Endothelial cell of umbilical vein (primary cell): ENCODE results near the gene RPL36AL. TPM values are rescaled to one million over a fixed set of nuclear protein-coding genes. Genes with fewer than 3 reads are reported as not detected.

Source experiments
- BruUV-seq: library from RNA; stranded (reverse); fragments of 400-500 nt; replicated peaks from 2 replicates; lab custom pipeline; 2021; lab: Mats Ljungman, UMichigan
- CTCF ChIA-PET: fragments of 300-600, 350-600 bp; sonication (Branson Sonifier 250); formaldehyde crosslinking; loops from one replicate; lab custom pipeline; 2021; ENCODE audit warnings: antibody characterized with exemption, inconsistent platforms; lab: Charles Lee
- POLR2A ChIA-PET: fragments of 300-600, 350-600 bp; sonication (Branson Sonifier 250); formaldehyde crosslinking; loops from one replicate; lab custom pipeline; 2021; ENCODE audit warnings: antibody characterized with exemption, inconsistent platforms; lab: Charles Lee
- DNase-seq: peaks from one replicate; pipeline ENCODE4 v3.0.0-alpha.2; 2011; ENCODE audit warnings: low read depth, low spot score
- FAIRE-seq: peaks from 2 replicates; lab custom pipeline; 2011; peaks lifted over from hg19 to GRCh38; lab: Jason Lieb, UNC
- H2AFZ ChIP-seq: 2 replicates; pipeline ENCODE4 v1.6.0; 2012; ENCODE audit warnings: low read depth, low read length, control low read depth, inconsistent platforms
- H3K27ac ChIP-seq: 2 replicates; pipeline ENCODE4 v1.5.1; 2011; ENCODE audit warnings: low read depth, mild to moderate bottlenecking, control low read depth, low read length, moderate library complexity; ENCODE audit not compliant: insufficient read depth
- H3K27me3 ChIP-seq, 2 experiments: 2 replicates each; pipeline versions ENCODE4 v1.6.0 to v1.6.1; 2011; ENCODE audit warnings: low read length in 2 of 2, mixed read lengths in 1 of 2; ENCODE audit not compliant: control insufficient read depth in 2 of 2, insufficient read depth in 2 of 2
- H3K36me3 ChIP-seq, 2 experiments: 2 replicates in 1 of 2; 3 replicates in 1 of 2; pipeline ENCODE4 v1.5.1; 2011; ENCODE audit warnings: low read length in 2 of 2, mild to moderate bottlenecking in 1 of 2, moderate library complexity in 1 of 2; ENCODE audit not compliant: control insufficient read depth in 2 of 2, insufficient read depth in 2 of 2; ENCODE audit errors: extremely low read depth in 1 of 2
- H3K4me1 ChIP-seq: 3 replicates; pipeline ENCODE4 v1.5.1; 2011; ENCODE audit warnings: mild to moderate bottlenecking, low read length; ENCODE audit not compliant: control insufficient read depth, insufficient read depth; ENCODE audit errors: extremely low read depth
- H3K4me2 ChIP-seq: 2 replicates; pipeline ENCODE4 v1.6.1; 2011; ENCODE audit warnings: low read length, control low read depth, mixed read lengths; ENCODE audit not compliant: insufficient read depth
- H3K4me3 ChIP-seq, 3 experiments: fragments of 200-600 bp in 1 of 3; sonication (generic), shearing (Covaris generic) in 1 of 3; replicated peaks in 1 of 3; 2 replicates each; pipeline ENCODE4 v1.5.1; 2011 to 2016; ENCODE audit warnings: control low read depth in 3 of 3, low read length in 3 of 3, mild to moderate bottlenecking in 2 of 3, inconsistent platforms in 1 of 3, low read depth in 1 of 3, moderate library complexity in 1 of 3; ENCODE audit not compliant: insufficient read depth in 1 of 3
- H3K79me2 ChIP-seq: 2 replicates; pipeline ENCODE4 v1.6.0; 2012; ENCODE audit warnings: low read length, inconsistent platforms; ENCODE audit not compliant: control insufficient read depth, insufficient read depth
- H3K9ac ChIP-seq: replicated peaks from 2 replicates; pipeline ENCODE3; 2011; ENCODE audit warnings: low read length, control low read depth; ENCODE audit not compliant: insufficient read depth; ENCODE audit errors: extremely low read depth
- H3K9me1 ChIP-seq: replicated peaks from 3 replicates; pipeline ENCODE4 v1.6.0; 2011; ENCODE audit warnings: mild to moderate bottlenecking, low read length; ENCODE audit not compliant: control insufficient read depth, insufficient read depth; ENCODE audit errors: extremely low read depth
- H3K9me3 ChIP-seq: replicated peaks from 2 replicates; pipeline ENCODE4 v1.5.1; 2012; ENCODE audit warnings: low read length, inconsistent platforms; ENCODE audit not compliant: control insufficient read depth, insufficient read depth
- H4K20me1 ChIP-seq: replicated peaks from 2 replicates; pipeline ENCODE3; 2011; ENCODE audit warnings: mild to moderate bottlenecking, low read length; ENCODE audit not compliant: control insufficient read depth, insufficient read depth; ENCODE audit errors: extremely low read depth
- EZH2 ChIP-seq: IDR thresholded peaks from 2 replicates; pipeline ENCODE4 v1.6.1; 2012; ENCODE audit warnings: borderline replicate concordance, low read depth, mild to moderate bottlenecking, moderate library complexity, low read length, inconsistent platforms; ENCODE audit not compliant: severe bottlenecking
- FOS ChIP-seq: IDR thresholded peaks from 2 replicates; pipeline ENCODE4 v1.6.1; 2011; ENCODE audit warnings: mild to moderate bottlenecking, low read length, moderate library complexity, borderline replicate concordance; ENCODE audit not compliant: insufficient read depth
- GATA2 ChIP-seq: IDR thresholded peaks from 2 replicates; pipeline ENCODE4 v1.7.0; 2011; ENCODE audit warnings: low read depth, mild to moderate bottlenecking, moderate library complexity, mixed read lengths, low read length; ENCODE audit not compliant: insufficient read length, insufficient read depth
- JUN ChIP-seq: IDR thresholded peaks from 2 replicates; pipeline ENCODE4 v1.6.1; 2011; ENCODE audit warnings: borderline replicate concordance, low read depth; ENCODE audit not compliant: insufficient read length, insufficient read depth
- MYC ChIP-seq: IDR thresholded peaks from one replicate; pipeline ENCODE4 v1.6.1; 2011; ENCODE audit warnings: mild to moderate bottlenecking, low read depth, low read length
- POLR2A ChIP-seq: IDR thresholded peaks from 2 replicates; pipeline ENCODE4 v1.6.1; 2012; ENCODE audit warnings: low read depth, mild to moderate bottlenecking, control low read depth, low read length
- POLR2AphosphoS5 ChIP-seq: IDR thresholded peaks from 2 replicates; pipeline ENCODE4 v1.6.1; 2012; ENCODE audit warnings: low read depth, mild to moderate bottlenecking, control low read depth, low read length, moderate library complexity; ENCODE audit not compliant: insufficient read depth
- dilution Hi-C: fragments of 300-500 bp; cut with MboI; formaldehyde crosslinking; loops from one replicate; pipeline ENCODE4 v1.15.0; 2019; ENCODE audit warnings: low sequenced_read_pairs; ENCODE audit not compliant: extremely low pct_ligation_motif_present
- intact Hi-C: fragments of 100-400 bp; cut with micrococcal nuclease; formaldehyde crosslinking; loops from one replicate; pipeline ENCODE4 v1.10.0; 2022
- polyA plus RNA-seq, 4 experiments: library from polyadenylated mRNA; depleted of rRNA in 3 of 4; stranded (reverse) in 3 of 4; unstranded in 1 of 4; fragments of >200 nt; gene quantifications; 2 replicates each; pipeline versions ENCODE4 v1.2.1 to v1.2.3, GENCODE V29; 2011 to 2012; ENCODE audit warnings: missing spikeins in 1 of 4
- total RNA-seq: library from RNA; stranded (reverse); gene quantifications from 2 replicates; pipeline ENCODE4 v1.2.3, GENCODE V29; 2021
- TF ChIP-seq, protein P1 (sequence below), 2 donors: IDR thresholded peaks; 1 replicate in 1 of 2; 2 replicates in 1 of 2; pipeline ENCODE4 v1.5.1; 2011; ENCODE audit warnings: low read length in 2 of 2, mild to moderate bottlenecking in 2 of 2, moderate library complexity in 2 of 2, control low read depth in 1 of 2, inconsistent platforms in 1 of 2, low read depth in 1 of 2; ENCODE audit not compliant: insufficient read depth in 1 of 2; ENCODE audit errors: extremely low read depth in 1 of 2
- TF ChIP-seq, protein P2 (sequence below): IDR thresholded peaks from 2 replicates; pipeline ENCODE4 v1.6.1; 2011; ENCODE audit not compliant: insufficient read depth, insufficient read length

The RPL36AL gene
- total and polyA plus RNA-seq, 2 donors (not counting 3 experiments of a cell fraction or from before 2014, with no cell fraction given), result 174 to 251 TPM

DNA sequence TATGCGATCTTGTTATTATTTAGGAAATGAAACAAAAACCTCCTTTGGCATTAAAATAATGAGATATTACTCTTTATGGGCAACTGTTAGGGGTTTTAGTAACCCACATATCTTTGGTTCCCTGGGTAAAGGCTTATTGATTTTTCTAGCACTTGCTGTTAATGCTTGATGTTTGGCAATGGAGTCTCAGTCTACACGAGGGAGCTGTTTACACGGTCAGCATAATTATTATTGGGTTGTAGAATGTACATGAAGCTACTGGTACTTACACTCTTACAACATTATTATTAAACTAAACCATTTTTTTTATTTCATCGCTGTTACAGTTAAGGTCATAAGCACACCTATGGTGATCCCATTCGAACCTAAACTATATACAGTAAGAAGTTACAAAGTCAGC is 46.4 kb downstream of the RPL36AL start:
- Histone ChIP-seq H3K4me1 (no peaks in the 10 kb centered on the region), H2AFZ (no peak overlapping the region), H3K4me3 (no peak overlapping the region), H3K9ac (no peak overlapping the region), H3K27me3 (no peaks in the 10 kb centered on the region), H3K27ac (no peak overlapping the region), H4K20me1 (no peaks in the 10 kb centered on the region), H3K36me3 (peaks cover 0 to 9% of the 10 kb centered on the region in 2 experiments), H3K9me1 (no peaks in the 10 kb centered on the region), H3K4me2 (no peak overlapping the region), H3K79me2 (peaks cover under 1% of the 10 kb centered on the region), H3K9me3 (no peaks in the 10 kb centered on the region)
- dilution Hi-C loops, result no loop called here
- DNase-seq, result no peak
- CTCF ChIA-PET, result no interaction called here
- POLR2A ChIA-PET, result no interaction called here
- intact Hi-C loops, result no loop called here
- TF ChIP-seq GATA2 (no peak), EZH2 (no peak), FOS (no peak), MYC (no peak), JUN (no peak), POLR2A (no peak), POLR2AphosphoS5 (no peak)
- TF ChIP-seq, protein P1, sequence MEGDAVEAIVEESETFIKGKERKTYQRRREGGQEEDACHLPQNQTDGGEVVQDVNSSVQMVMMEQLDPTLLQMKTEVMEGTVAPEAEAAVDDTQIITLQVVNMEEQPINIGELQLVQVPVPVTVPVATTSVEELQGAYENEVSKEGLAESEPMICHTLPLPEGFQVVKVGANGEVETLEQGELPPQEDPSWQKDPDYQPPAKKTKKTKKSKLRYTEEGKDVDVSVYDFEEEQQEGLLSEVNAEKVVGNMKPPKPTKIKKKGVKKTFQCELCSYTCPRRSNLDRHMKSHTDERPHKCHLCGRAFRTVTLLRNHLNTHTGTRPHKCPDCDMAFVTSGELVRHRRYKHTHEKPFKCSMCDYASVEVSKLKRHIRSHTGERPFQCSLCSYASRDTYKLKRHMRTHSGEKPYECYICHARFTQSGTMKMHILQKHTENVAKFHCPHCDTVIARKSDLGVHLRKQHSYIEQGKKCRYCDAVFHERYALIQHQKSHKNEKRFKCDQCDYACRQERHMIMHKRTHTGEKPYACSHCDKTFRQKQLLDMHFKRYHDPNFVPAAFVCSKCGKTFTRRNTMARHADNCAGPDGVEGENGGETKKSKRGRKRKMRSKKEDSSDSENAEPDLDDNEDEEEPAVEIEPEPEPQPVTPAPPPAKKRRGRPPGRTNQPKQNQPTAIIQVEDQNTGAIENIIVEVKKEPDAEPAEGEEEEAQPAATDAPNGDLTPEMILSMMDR (IDR thresholded peaks at IDR 0.05; ENCODE audit: extremely low read depth in 1 of 2, insufficient read depth in 1 of 2, low read depth in 1 of 2, low read length in 2 of 2), result no peak
- TF ChIP-seq, protein P2, sequence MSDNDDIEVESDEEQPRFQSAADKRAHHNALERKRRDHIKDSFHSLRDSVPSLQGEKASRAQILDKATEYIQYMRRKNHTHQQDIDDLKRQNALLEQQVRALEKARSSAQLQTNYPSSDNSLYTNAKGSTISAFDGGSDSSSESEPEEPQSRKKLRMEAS, result no peak
- BruUV-seq, result no TSS peak
- FAIRE-seq, result no peak
